ENCODE measurements around the gene MAPK6. TPM values are rescaled to one million over a fixed set of nuclear protein-coding genes. Genes with fewer than 3 reads are reported as not detected.

Gene MAPK6
- total RNA-seq, 4 donors from 2014 or later: 13.3 to 19.4 (median 14.2) TPM

- H3K9me3 ChIP-seq: no peaks in the 10 kb centered on the region
- TF ChIP-seq POLR2AphosphoS5 (IDR thresholded peaks at IDR 0.05): no peak
- no peak for TF ChIP-seq CTCF (IDR thresholded peaks at IDR 0.05)
- TF ChIP-seq EP300 (IDR thresholded peaks at IDR 0.05): no peak
- TF ChIP-seq POLR2A (IDR thresholded peaks at IDR 0.05; ENCODE audit: low read depth): no peak
Observed at GRCh38 chr15:52004806-52005205, 14.2 kb upstream of the MAPK6 start.

GRCh38 chr15:52005748-52006701 is 13.0 kb upstream of the MAPK6 start:
- Histone ChIP-seq H3K27ac (replicated peaks in 1 of 4) (no peak overlapping the region), H3K4me1 (peaks cover 0 to 10% (median 2%) of the 10 kb centered on the region in 4 donors)
- TF ChIP-seq EP300 (IDR thresholded peaks at IDR 0.05) (no peak), CTCF (IDR thresholded peaks at IDR 0.05) (no peak), POLR2AphosphoS5 (IDR thresholded peaks at IDR 0.05) (no peak), POLR2A (IDR thresholded peaks at IDR 0.05; ENCODE audit: low read depth) (no peak)

More at GRCh38 chr15:52004806-52005205, 14.2 kb upstream of the MAPK6 start:
- H3K27ac ChIP-seq (replicated peaks in 1 of 4): no peak overlapping the region
- H3K27me3 ChIP-seq: no peaks in the 10 kb centered on the region
- H3K4me1 ChIP-seq: peaks cover 0 to 10% (median 0%) of the 10 kb centered on the region in 4 donors
- WGBS: 96% methylated on average over 6 of the region's 6 CpGs
- intact Hi-C loops (cut with DNase I): no loop called here
- no peak for DNase-seq (ENCODE audit: extremely low spot score)
- no peaks in the 10 kb centered on the region for H3K36me3 ChIP-seq
- no peak overlapping the region for H3K4me3 ChIP-seq

GRCh38 chr15:52006702-52007340 is 12.2 kb upstream of the MAPK6 start:
- Histone ChIP-seq H3K27ac (replicated peaks in 1 of 4) (no peak overlapping the region), H3K9me3 (no peaks in the 10 kb centered on the region), H3K4me3 (no peak overlapping the region), H3K36me3 (no peaks in the 10 kb centered on the region), H3K4me1 (peaks cover 7 to 13% (median 10%) of the 10 kb centered on the region in 4 donors), H3K27me3 (no peaks in the 10 kb centered on the region)
- TF ChIP-seq EP300 (IDR thresholded peaks at IDR 0.05) (no peak), POLR2A (IDR thresholded peaks at IDR 0.05; ENCODE audit: low read depth) (no peak), POLR2AphosphoS5 (IDR thresholded peaks at IDR 0.05) (no peak), CTCF (IDR thresholded peaks at IDR 0.05) (no peak)
- 65% methylated on average over 3 of the region's 3 CpGs for WGBS
- no peak for DNase-seq (ENCODE audit: extremely low spot score)
- intact Hi-C loops (cut with DNase I): no loop called here

More at GRCh38 chr15:52005748-52006701, 13.0 kb upstream of the MAPK6 start:
- WGBS: 85% methylated on average over 5 of the region's 5 CpGs
- no peaks in the 10 kb centered on the region for H3K27me3 ChIP-seq
- no peaks in the 10 kb centered on the region for H3K36me3 ChIP-seq
- H3K9me3 ChIP-seq: no peaks in the 10 kb centered on the region
- intact Hi-C loops (cut with DNase I): no loop called here
- no peak for DNase-seq (ENCODE audit: extremely low spot score)
- no peak overlapping the region for H3K4me3 ChIP-seq

GRCh38 chr15:52008359-52008697 is 10.7 kb upstream of the MAPK6 start:
- WGBS: 94% methylated on average over 5 of the region's 5 CpGs
- Histone ChIP-seq H3K27ac (replicated peaks in 1 of 4) (no peak overlapping the region), H3K4me3 (no peak overlapping the region), H3K36me3 (no peaks in the 10 kb centered on the region), H3K27me3 (no peaks in the 10 kb centered on the region), H3K4me1 (peaks cover 13 to 21% (median 18%) of the 10 kb centered on the region in 4 donors), H3K9me3 (no peaks in the 10 kb centered on the region)
- intact Hi-C loops (cut with DNase I): no loop called here
- TF ChIP-seq CTCF (IDR thresholded peaks at IDR 0.05) (no peak), POLR2A (IDR thresholded peaks at IDR 0.05; ENCODE audit: low read depth) (no peak), EP300 (IDR thresholded peaks at IDR 0.05) (no peak), POLR2AphosphoS5 (IDR thresholded peaks at IDR 0.05) (no peak)
- DNase-seq (ENCODE audit: extremely low spot score): no peak

All from esophagus muscularis mucosa (tissue), 4 donors.